Breast epithelium (tissue), 3 donors: ENCODE results near the gene GADD45A.

Source experiments
- CTCF ChIP-seq, 3 donors: fragments of 450-650 bp; IDR thresholded peaks; one replicate each; pipeline ENCODE4 v1.5.1; 2016 to 2017; ENCODE audit warnings: antibody characterized with exemption in 3 of 3, mild to moderate bottlenecking in 3 of 3, moderate library complexity in 3 of 3
- POLR2A ChIP-seq: fragments of 450-650 bp; IDR thresholded peaks from one replicate; pipeline ENCODE4 v1.6.1; 2016; ENCODE audit warnings: antibody characterized with exemption, mild to moderate bottlenecking, moderate library complexity

GRCh38 chr1:67729872-67730271 is 44.9 kb downstream of the GADD45A start:
- TF ChIP-seq CTCF (IDR thresholded peaks at IDR 0.05): no peak
- no peak for TF ChIP-seq POLR2A
